Erythroblast (primary cell): Measurements from ENCODE around the gene TXNIP.

ENCODE experiments used
- GATA1 ChIP-seq: IDR thresholded peaks from 2 replicates; pipeline ENCODE4 v1.6.1; 2011; ENCODE audit warnings: low read depth, mild to moderate bottlenecking, control low read depth, low read length, moderate library complexity
- POLR2A ChIP-seq: IDR thresholded peaks from 2 replicates; pipeline ENCODE4 v1.6.1; 2011; ENCODE audit warnings: mild to moderate bottlenecking, low read length

- TF ChIP-seq POLR2A, result no peak
- no peak for TF ChIP-seq GATA1
Measured at GRCh38 chr1:145995964-145996432, 381 bp downstream of the TXNIP start.
